HepG2 (cell line): ENCODE measurements around the gene FPGS. TPM values are rescaled to one million over a fixed set of nuclear protein-coding genes. Genes with fewer than 3 reads are reported as not detected.
A peak's percentile ranks its signal among the peaks of the same experiment; 100 is the strongest.

Experiments
- ATF3 ChIP-seq: sonication (generic); formaldehyde crosslinking; IDR thresholded peaks from 2 replicates; pipeline ENCODE4 v1.4.0; 2020; ENCODE audit warnings: missing genetic modification reagents
- HDAC6 ChIP-seq: fragments of 200-600 bp; sonication (generic); IDR thresholded peaks from 2 replicates; pipeline ENCODE4 v1.7.0; 2017; ENCODE audit warnings: mild to moderate bottlenecking, antibody characterized with exemption, low read length, low read depth
- KLF13 ChIP-seq: sonication (generic); formaldehyde crosslinking; IDR thresholded peaks from 2 replicates; pipeline ENCODE4 v1.4.0; 2020; ENCODE audit warnings: mild to moderate bottlenecking, missing genetic modification reagents
- NPAS2 ChIP-seq: sonication (generic); formaldehyde crosslinking; IDR thresholded peaks from 2 replicates; pipeline ENCODE4 v1.8.0; 2022; ENCODE audit warnings: mild to moderate bottlenecking, missing genetic modification reagents, borderline replicate concordance
- SMC3 ChIP-seq: IDR thresholded peaks from 2 replicates; pipeline ENCODE4 v1.6.1; 2011; ENCODE audit warnings: low read length, improper control_type of control experiment
- TRAFD1 ChIP-seq: sonication (generic); formaldehyde crosslinking; IDR thresholded peaks from 2 replicates; pipeline ENCODE4 v1.5.1; 2020; ENCODE audit warnings: missing genetic modification reagents, mild to moderate bottlenecking, borderline replicate concordance
- USF2 ChIP-seq, 2 experiments: sonication (generic) in 1 of 2; formaldehyde crosslinking in 1 of 2; IDR thresholded peaks; 2 replicates each; pipeline versions ENCODE4 v1.5.1 to v1.6.1; 2011 to 2020; ENCODE audit warnings: borderline replicate concordance in 1 of 2, low read depth in 1 of 2, low read length in 1 of 2, mild to moderate bottlenecking in 1 of 2, missing genetic modification reagents in 1 of 2, moderate library complexity in 1 of 2
- ZFY ChIP-seq: sonication (generic); formaldehyde crosslinking; IDR thresholded peaks from 2 replicates; pipeline ENCODE4 v1.4.0; 2020; ENCODE audit warnings: missing genetic modification reagents
- ZNF232 ChIP-seq: sonication (generic); formaldehyde crosslinking; IDR thresholded peaks from 2 replicates; pipeline ENCODE4 v1.4.0; 2020; ENCODE audit warnings: missing genetic modification reagents, borderline replicate concordance
- polyA plus RNA-seq, 8 experiments: library from polyadenylated mRNA; depleted of rRNA in 3 of 8; stranded (reverse) in 7 of 8; unstranded in 1 of 8; fragments of >200 nt; fragmentation: Illumina TruSeq in 4 of 8; extraction: Trizol in 4 of 8; gene quantifications; 2 replicates each; pipeline versions ENCODE4 v1.2.1 to v1.2.3, GENCODE V29; 2011 to 2016; ENCODE audit warnings: low read depth in 4 of 8, missing spikeins in 1 of 8, mixed read lengths in 1 of 8; ENCODE audit not compliant: insufficient read depth in 1 of 8
- total RNA-seq, 5 experiments: library from RNA; depleted of rRNA; stranded (reverse); fragments of >200 nt; fragmentation: Illumina TruSeq; extraction: Trizol; gene quantifications; 2 replicates each; pipeline ENCODE4 v1.2.3, GENCODE V29; 2016; ENCODE audit warnings: low read depth in 1 of 5
- TF ChIP-seq, protein P1 (sequence below): sonication (generic); formaldehyde crosslinking; IDR thresholded peaks from 2 replicates; pipeline ENCODE4 v1.5.0; 2020; ENCODE audit warnings: mild to moderate bottlenecking, missing genetic modification reagents, borderline replicate concordance
- TF ChIP-seq, protein P2 (sequence below): sonication (generic); formaldehyde crosslinking; IDR thresholded peaks from 2 replicates; pipeline ENCODE4 v1.5.0; 2020; ENCODE audit warnings: missing genetic modification reagents
- TF ChIP-seq, protein P3 (sequence below): sonication (generic); formaldehyde crosslinking; IDR thresholded peaks from 2 replicates; pipeline ENCODE4 v1.9.0; 2022; ENCODE audit warnings: missing genetic modification reagents, mild to moderate bottlenecking, borderline replicate concordance

FPGS gene
- total and polyA plus RNA-seq, 2 of the 13 experiments (the other 11 are each of a cell fraction or from before 2014, with no cell fraction given), result 35.6 to 36.8 TPM

GRCh38 chr9:127770905-127771569 lies 31.6 kb upstream of the FPGS start (continued):
- TF ChIP-seq HDAC6 (no peak), SMC3 (no peak), NPAS2 (no peak), TRAFD1 (no peak), ZFY (CRISPR knock-in tag) (0 out of 2 replicates have a peak, but pooled peaks have one; percentile 16), KLF13 (CRISPR knock-in tag) (no peak), ZNF232 (no peak), USF2 (IDR thresholded peaks at IDR 0.05; ENCODE audit: low read depth, low read length) (no peak), USF2 (CRISPR knock-in tag; IDR thresholded peaks at IDR 0.05; ENCODE audit: borderline replicate concordance) (no peak), ATF3 (CRISPR knock-in tag) (no peak)
- TF ChIP-seq, protein P1, sequence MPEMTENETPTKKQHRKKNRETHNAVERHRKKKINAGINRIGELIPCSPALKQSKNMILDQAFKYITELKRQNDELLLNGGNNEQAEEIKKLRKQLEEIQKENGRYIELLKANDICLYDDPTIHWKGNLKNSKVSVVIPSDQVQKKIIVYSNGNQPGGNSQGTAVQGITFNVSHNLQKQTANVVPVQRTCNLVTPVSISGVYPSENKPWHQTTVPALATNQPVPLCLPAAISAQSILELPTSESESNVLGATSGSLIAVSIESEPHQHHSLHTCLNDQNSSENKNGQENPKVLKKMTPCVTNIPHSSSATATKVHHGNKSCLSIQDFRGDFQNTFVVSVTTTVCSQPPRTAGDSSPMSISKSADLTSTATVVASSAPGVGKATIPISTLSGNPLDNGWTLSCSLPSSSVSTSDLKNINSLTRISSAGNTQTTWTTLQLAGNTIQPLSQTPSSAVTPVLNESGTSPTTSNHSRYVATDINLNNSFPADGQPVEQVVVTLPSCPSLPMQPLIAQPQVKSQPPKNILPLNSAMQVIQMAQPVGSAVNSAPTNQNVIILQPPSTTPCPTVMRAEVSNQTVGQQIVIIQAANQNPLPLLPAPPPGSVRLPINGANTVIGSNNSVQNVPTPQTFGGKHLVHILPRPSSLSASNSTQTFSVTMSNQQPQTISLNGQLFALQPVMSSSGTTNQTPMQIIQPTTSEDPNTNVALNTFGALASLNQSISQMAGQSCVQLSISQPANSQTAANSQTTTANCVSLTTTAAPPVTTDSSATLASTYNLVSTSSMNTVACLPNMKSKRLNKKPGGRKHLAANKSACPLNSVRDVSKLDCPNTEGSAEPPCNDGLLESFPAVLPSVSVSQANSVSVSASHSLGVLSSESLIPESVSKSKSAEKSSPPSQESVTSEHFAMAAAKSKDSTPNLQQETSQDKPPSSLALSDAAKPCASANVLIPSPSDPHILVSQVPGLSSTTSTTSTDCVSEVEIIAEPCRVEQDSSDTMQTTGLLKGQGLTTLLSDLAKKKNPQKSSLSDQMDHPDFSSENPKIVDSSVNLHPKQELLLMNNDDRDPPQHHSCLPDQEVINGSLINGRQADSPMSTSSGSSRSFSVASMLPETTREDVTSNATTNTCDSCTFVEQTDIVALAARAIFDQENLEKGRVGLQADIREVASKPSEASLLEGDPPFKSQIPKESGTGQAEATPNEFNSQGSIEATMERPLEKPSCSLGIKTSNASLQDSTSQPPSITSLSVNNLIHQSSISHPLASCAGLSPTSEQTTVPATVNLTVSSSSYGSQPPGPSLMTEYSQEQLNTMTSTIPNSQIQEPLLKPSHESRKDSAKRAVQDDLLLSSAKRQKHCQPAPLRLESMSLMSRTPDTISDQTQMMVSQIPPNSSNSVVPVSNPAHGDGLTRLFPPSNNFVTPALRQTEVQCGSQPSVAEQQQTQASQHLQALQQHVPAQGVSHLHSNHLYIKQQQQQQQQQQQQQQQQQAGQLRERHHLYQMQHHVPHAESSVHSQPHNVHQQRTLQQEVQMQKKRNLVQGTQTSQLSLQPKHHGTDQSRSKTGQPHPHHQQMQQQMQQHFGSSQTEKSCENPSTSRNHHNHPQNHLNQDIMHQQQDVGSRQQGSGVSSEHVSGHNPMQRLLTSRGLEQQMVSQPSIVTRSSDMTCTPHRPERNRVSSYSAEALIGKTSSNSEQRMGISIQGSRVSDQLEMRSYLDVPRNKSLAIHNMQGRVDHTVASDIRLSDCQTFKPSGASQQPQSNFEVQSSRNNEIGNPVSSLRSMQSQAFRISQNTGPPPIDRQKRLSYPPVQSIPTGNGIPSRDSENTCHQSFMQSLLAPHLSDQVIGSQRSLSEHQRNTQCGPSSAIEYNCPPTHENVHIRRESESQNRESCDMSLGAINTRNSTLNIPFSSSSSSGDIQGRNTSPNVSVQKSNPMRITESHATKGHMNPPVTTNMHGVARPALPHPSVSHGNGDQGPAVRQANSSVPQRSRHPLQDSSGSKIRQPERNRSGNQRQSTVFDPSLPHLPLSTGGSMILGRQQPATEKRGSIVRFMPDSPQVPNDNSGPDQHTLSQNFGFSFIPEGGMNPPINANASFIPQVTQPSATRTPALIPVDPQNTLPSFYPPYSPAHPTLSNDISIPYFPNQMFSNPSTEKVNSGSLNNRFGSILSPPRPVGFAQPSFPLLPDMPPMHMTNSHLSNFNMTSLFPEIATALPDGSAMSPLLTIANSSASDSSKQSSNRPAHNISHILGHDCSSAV, result no peak
- TF ChIP-seq, protein P2, sequence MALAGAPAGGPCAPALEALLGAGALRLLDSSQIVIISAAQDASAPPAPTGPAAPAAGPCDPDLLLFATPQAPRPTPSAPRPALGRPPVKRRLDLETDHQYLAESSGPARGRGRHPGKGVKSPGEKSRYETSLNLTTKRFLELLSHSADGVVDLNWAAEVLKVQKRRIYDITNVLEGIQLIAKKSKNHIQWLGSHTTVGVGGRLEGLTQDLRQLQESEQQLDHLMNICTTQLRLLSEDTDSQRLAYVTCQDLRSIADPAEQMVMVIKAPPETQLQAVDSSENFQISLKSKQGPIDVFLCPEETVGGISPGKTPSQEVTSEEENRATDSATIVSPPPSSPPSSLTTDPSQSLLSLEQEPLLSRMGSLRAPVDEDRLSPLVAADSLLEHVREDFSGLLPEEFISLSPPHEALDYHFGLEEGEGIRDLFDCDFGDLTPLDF (CRISPR knock-in tag), result no peak
- TF ChIP-seq, protein P3, sequence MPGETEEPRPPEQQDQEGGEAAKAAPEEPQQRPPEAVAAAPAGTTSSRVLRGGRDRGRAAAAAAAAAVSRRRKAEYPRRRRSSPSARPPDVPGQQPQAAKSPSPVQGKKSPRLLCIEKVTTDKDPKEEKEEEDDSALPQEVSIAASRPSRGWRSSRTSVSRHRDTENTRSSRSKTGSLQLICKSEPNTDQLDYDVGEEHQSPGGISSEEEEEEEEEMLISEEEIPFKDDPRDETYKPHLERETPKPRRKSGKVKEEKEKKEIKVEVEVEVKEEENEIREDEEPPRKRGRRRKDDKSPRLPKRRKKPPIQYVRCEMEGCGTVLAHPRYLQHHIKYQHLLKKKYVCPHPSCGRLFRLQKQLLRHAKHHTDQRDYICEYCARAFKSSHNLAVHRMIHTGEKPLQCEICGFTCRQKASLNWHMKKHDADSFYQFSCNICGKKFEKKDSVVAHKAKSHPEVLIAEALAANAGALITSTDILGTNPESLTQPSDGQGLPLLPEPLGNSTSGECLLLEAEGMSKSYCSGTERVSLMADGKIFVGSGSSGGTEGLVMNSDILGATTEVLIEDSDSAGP (CRISPR knock-in tag), result no peak
